Mesendoderm (in vitro differentiated cells): Measurements from ENCODE around the gene PCMTD2.

Source experiments
- DNase-seq: peaks from one replicate; pipeline ENCODE4 v3.0.0; 2013
- H2AK5ac ChIP-seq: 2 replicates; pipeline ENCODE4 v1.6.1; 2013; ENCODE audit warnings: low read length, inconsistent platforms
- H2BK120ac ChIP-seq: 2 replicates; pipeline ENCODE4 v1.6.1; 2013; ENCODE audit warnings: low read depth, mild to moderate bottlenecking, low read length, moderate library complexity, mixed read lengths
- H2BK15ac ChIP-seq: replicated peaks from 2 replicates; pipeline ENCODE4 v1.6.1; 2013; ENCODE audit warnings: low read depth, mild to moderate bottlenecking, moderate library complexity
- H2BK5ac ChIP-seq: 2 replicates; pipeline ENCODE4 v1.6.1; 2013; ENCODE audit warnings: low read length, inconsistent platforms
- H3K18ac ChIP-seq: 2 replicates; pipeline ENCODE4 v1.6.1; 2013; ENCODE audit warnings: mild to moderate bottlenecking, low read length, mixed read lengths
- H3K23ac ChIP-seq: one replicate; pipeline ENCODE4 v1.6.1; 2013; ENCODE audit warnings: low read length
- H3K27ac ChIP-seq: 2 replicates; pipeline ENCODE4 v1.5.1; 2013; ENCODE audit warnings: low read depth, mild to moderate bottlenecking, inconsistent platforms, low read length, moderate library complexity
- H3K27me3 ChIP-seq: 2 replicates; pipeline ENCODE4 v1.6.1; 2013; ENCODE audit warnings: low read length, control low read depth, mild to moderate bottlenecking, inconsistent platforms; ENCODE audit not compliant: insufficient read depth, poor library complexity
- H3K36me3 ChIP-seq: 2 replicates; pipeline ENCODE4 v1.6.1; 2013; ENCODE audit warnings: low read length, inconsistent platforms; ENCODE audit not compliant: control insufficient read depth, insufficient read depth
- H3K4ac ChIP-seq: one replicate; pipeline ENCODE4 v1.6.1; 2013; ENCODE audit warnings: low read depth, mild to moderate bottlenecking, low read length, moderate library complexity
- H3K4me1 ChIP-seq: 2 replicates; pipeline ENCODE4 v1.6.1; 2013; ENCODE audit warnings: low read depth, low read length, inconsistent platforms; ENCODE audit not compliant: control insufficient read depth
- H3K4me2 ChIP-seq: 2 replicates; pipeline ENCODE4 v1.6.1; 2013; ENCODE audit warnings: low read length
- H3K4me3 ChIP-seq: 2 replicates; pipeline ENCODE4 v1.5.1; 2013; ENCODE audit warnings: mild to moderate bottlenecking, low read length
- H3K56ac ChIP-seq: one replicate; pipeline ENCODE4 v1.6.1; 2013; ENCODE audit warnings: low read length
- H3K79me1 ChIP-seq: 2 replicates; pipeline ENCODE4 v1.6.1; 2013; ENCODE audit warnings: low read length, inconsistent platforms
- H3K79me2 ChIP-seq: 2 replicates; pipeline ENCODE4 v1.6.1; 2013; ENCODE audit warnings: mild to moderate bottlenecking, low read length; ENCODE audit not compliant: control insufficient read depth, insufficient read depth
- H3K9ac ChIP-seq: 2 replicates; pipeline ENCODE4 v1.6.1; 2013; ENCODE audit warnings: low read length, inconsistent platforms
- H4K5ac ChIP-seq: one replicate; pipeline ENCODE4 v1.6.1; 2013; ENCODE audit warnings: low read length
- H4K8ac ChIP-seq: one replicate; pipeline ENCODE4 v1.6.1; 2013; ENCODE audit warnings: low read depth, mild to moderate bottlenecking, control low read depth, low read length, moderate library complexity
- WGBS: extraction: QIAGEN DNeasy Blood & Tissue Kit; methylation state at CpG from one replicate; pipeline ENCODE4 v1.1.7; 2013; ENCODE audit warnings: low lambda C conversion rate, missing lambda C conversion rate; ENCODE audit not compliant: insufficient coverage; ENCODE audit errors: extremely low coverage; 5-methylcytosine and 5-hydroxymethylcytosine counted together

Gene PCMTD2

GRCh38 chr20:64211874-64212658 lies 43.5 kb upstream of the PCMTD2 start:
- no peaks in the 10 kb centered on the region for H3K36me3 ChIP-seq
- H3K23ac ChIP-seq: no peak overlapping the region
- no peaks in the 10 kb centered on the region for H3K4me1 ChIP-seq
- no peaks in the 10 kb centered on the region for H3K27me3 ChIP-seq
- no peak overlapping the region for H3K9ac ChIP-seq
- no CpG with 5 or more reads among the region's 21 CpGs for WGBS
- no peak overlapping the region for H2AK5ac ChIP-seq
- no peak overlapping the region for H3K27ac ChIP-seq
- no peaks in the 10 kb centered on the region for H3K79me1 ChIP-seq
- no peak overlapping the region for H2BK15ac ChIP-seq
- no peak overlapping the region for H3K4ac ChIP-seq
- no peak overlapping the region for H3K56ac ChIP-seq
- no peak overlapping the region for H3K4me3 ChIP-seq
- H4K5ac ChIP-seq: no peak overlapping the region
- DNase-seq: no peak
- no peak overlapping the region for H3K18ac ChIP-seq
- H3K79me2 ChIP-seq: no peaks in the 10 kb centered on the region
- no peak overlapping the region for H2BK120ac ChIP-seq
- H4K8ac ChIP-seq: no peak overlapping the region
- H2BK5ac ChIP-seq: no peak overlapping the region
- H3K4me2 ChIP-seq: no peak overlapping the region

GRCh38 chr20:64212755-64213154 lies 42.8 kb upstream of the PCMTD2 start:
- Histone ChIP-seq H3K79me2 (no peaks in the 10 kb centered on the region), H3K4me3 (no peak overlapping the region), H3K27me3 (no peaks in the 10 kb centered on the region), H4K5ac (no peak overlapping the region), H3K4ac (no peak overlapping the region), H3K4me2 (no peak overlapping the region), H2BK5ac (no peak overlapping the region), H3K9ac (no peak overlapping the region), H2BK120ac (no peak overlapping the region), H3K79me1 (no peaks in the 10 kb centered on the region), H2AK5ac (no peak overlapping the region), H4K8ac (no peak overlapping the region), H3K23ac (no peak overlapping the region), H3K4me1 (no peaks in the 10 kb centered on the region), H3K36me3 (no peaks in the 10 kb centered on the region), H2BK15ac (no peak overlapping the region), H3K27ac (no peak overlapping the region), H3K56ac (no peak overlapping the region), H3K18ac (no peak overlapping the region)
- no CpG with 5 or more reads among the region's 7 CpGs for WGBS
- DNase-seq: no peak

DNA sequence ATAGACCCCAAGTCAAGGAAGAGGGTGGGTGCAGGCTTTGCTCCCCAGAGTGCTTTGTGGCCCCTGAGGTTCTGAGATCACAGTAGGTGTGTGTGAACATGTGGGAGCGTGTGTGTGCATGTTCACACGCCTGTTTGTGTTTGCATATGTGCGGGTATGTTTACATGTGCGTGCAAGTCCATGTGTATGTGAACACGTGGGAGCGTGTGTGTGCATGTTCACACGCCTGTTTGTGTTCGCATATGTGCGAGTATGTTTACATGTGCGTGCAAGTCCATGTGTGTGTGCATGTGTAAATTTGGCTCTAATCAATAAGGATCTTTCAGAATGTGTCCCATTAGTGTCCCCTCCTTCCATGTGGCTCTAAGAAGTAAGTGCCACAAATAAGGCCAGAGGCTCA lies 41.4 kb upstream of the PCMTD2 start:
- H3K27me3 ChIP-seq: no peaks in the 10 kb centered on the region
- H2AK5ac ChIP-seq: no peak overlapping the region

GRCh38 chr20:64214952-64215351 lies 40.6 kb upstream of the PCMTD2 start:
- no CpG with 5 or more reads among the region's 6 CpGs for WGBS
- Histone ChIP-seq H3K79me2 (no peaks in the 10 kb centered on the region), H3K18ac (no peak overlapping the region), H3K56ac (no peak overlapping the region), H2AK5ac (no peak overlapping the region), H3K23ac (no peak overlapping the region), H3K79me1 (no peaks in the 10 kb centered on the region), H3K4me2 (no peak overlapping the region), H4K8ac (no peak overlapping the region), H3K36me3 (no peaks in the 10 kb centered on the region), H3K4me1 (no peaks in the 10 kb centered on the region), H3K27ac (no peak overlapping the region), H2BK120ac (no peak overlapping the region), H3K4me3 (no peak overlapping the region), H2BK5ac (no peak overlapping the region), H3K27me3 (no peaks in the 10 kb centered on the region), H3K9ac (no peak overlapping the region), H2BK15ac (no peak overlapping the region), H3K4ac (no peak overlapping the region), H4K5ac (no peak overlapping the region)
- no peak for DNase-seq

More for the DNA sequence above, 41.4 kb upstream of the PCMTD2 start:
- no peak overlapping the region for H4K5ac ChIP-seq
- H3K4me3 ChIP-seq: no peak overlapping the region
- no peaks in the 10 kb centered on the region for H3K36me3 ChIP-seq
- no peak overlapping the region for H3K4ac ChIP-seq
- WGBS: no CpG with 5 or more reads among the region's 10 CpGs
- no peak overlapping the region for H3K4me2 ChIP-seq
- H3K23ac ChIP-seq: no peak overlapping the region
- no peaks in the 10 kb centered on the region for H3K79me2 ChIP-seq
- no peak overlapping the region for H2BK5ac ChIP-seq
- no peaks in the 10 kb centered on the region for H3K79me1 ChIP-seq
- DNase-seq: no peak
- no peak overlapping the region for H3K27ac ChIP-seq
- H3K18ac ChIP-seq: no peak overlapping the region
- no peak overlapping the region for H3K9ac ChIP-seq
- no peak overlapping the region for H2BK120ac ChIP-seq
- H2BK15ac ChIP-seq: no peak overlapping the region
- H3K56ac ChIP-seq: no peak overlapping the region
- H3K4me1 ChIP-seq: no peaks in the 10 kb centered on the region
- no peak overlapping the region for H4K8ac ChIP-seq

DNA sequence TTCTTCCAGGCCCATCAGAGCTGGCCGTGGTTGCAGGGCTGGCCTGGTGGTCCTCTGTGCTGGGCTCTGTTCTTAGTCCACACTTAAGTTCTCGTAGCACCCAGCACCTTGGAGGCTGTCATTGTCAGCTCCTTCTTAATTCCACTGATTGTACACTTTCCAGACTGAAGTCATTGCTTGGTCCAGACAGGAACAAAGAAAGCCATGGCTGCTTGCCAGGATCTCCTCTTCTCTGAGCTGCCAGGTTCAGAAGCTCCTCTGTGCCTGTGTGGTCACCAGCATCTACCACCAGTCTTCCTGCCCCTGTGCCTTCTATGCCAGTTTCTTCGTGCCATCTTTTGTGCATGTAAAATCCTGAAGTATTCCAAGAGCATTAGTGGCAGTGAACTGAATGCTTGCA lies 39.5 kb upstream of the PCMTD2 start:
- DNase-seq: no peak
- Histone ChIP-seq H2AK5ac (no peak overlapping the region), H3K4me2 (no peak overlapping the region), H3K4me3 (no peak overlapping the region), H3K4me1 (no peaks in the 10 kb centered on the region), H3K27ac (no peak overlapping the region), H2BK120ac (no peak overlapping the region), H4K8ac (no peak overlapping the region), H3K27me3 (no peaks in the 10 kb centered on the region), H4K5ac (no peak overlapping the region), H3K9ac (no peak overlapping the region), H3K56ac (no peak overlapping the region), H3K18ac (no peak overlapping the region), H3K23ac (no peak overlapping the region), H3K36me3 (no peaks in the 10 kb centered on the region), H2BK15ac (no peak overlapping the region), H3K79me2 (no peaks in the 10 kb centered on the region), H2BK5ac (no peak overlapping the region), H3K79me1 (no peaks in the 10 kb centered on the region), H3K4ac (no peak overlapping the region)
- WGBS: no CpG with 5 or more reads among the region's 3 CpGs

- H2BK120ac ChIP-seq: no peak overlapping the region
- no peak overlapping the region for H3K4me2 ChIP-seq
- H3K4me3 ChIP-seq: no peak overlapping the region
- no peak overlapping the region for H3K4ac ChIP-seq
- no peak overlapping the region for H3K56ac ChIP-seq
- no peaks in the 10 kb centered on the region for H3K27me3 ChIP-seq
- H3K18ac ChIP-seq: no peak overlapping the region
- no peak overlapping the region for H2AK5ac ChIP-seq
- no peak for DNase-seq
- no peak overlapping the region for H2BK15ac ChIP-seq
- no peaks in the 10 kb centered on the region for H3K79me2 ChIP-seq
- no peak overlapping the region for H3K9ac ChIP-seq
- no peak overlapping the region for H3K27ac ChIP-seq
- no peaks in the 10 kb centered on the region for H3K4me1 ChIP-seq
- no peaks in the 10 kb centered on the region for H3K79me1 ChIP-seq
- H4K5ac ChIP-seq: no peak overlapping the region
- no peak overlapping the region for H4K8ac ChIP-seq
- no peak overlapping the region for H2BK5ac ChIP-seq
- no CpG with 5 or more reads among the region's 11 CpGs for WGBS
- no peaks in the 10 kb centered on the region for H3K36me3 ChIP-seq
- no peak overlapping the region for H3K23ac ChIP-seq
Measured at GRCh38 chr20:64216910-64217309, 38.6 kb upstream of the PCMTD2 start.
